Calu3 (cell line): ENCODE measurements around the gene TRERF1. TPM values are rescaled to one million over a fixed set of nuclear protein-coding genes. Genes with fewer than 3 reads are reported as not detected.

Experiments
- BruUV-seq: library from RNA; stranded (reverse); fragments of 400-500 nt; replicated peaks from 2 replicates; lab custom pipeline; 2021; lab: Mats Ljungman, UMichigan
- CTCF ChIA-PET: fragments of 300-600 bp; sonication (Branson Sonifier 250); formaldehyde crosslinking; loops from one replicate; lab custom pipeline; 2022; ENCODE audit warnings: antibody characterized with exemption; lab: Charles Lee
- DNase-seq: peaks from one replicate; pipeline ENCODE4 v3.0.0; 2022
- H3K27ac Mint-ChIP-seq: one replicate; pipeline ENCODE4 v1.8.0; 2022; ENCODE audit warnings: mixed read lengths; ENCODE audit not compliant: unreplicated experiment
- H3K27me3 Mint-ChIP-seq: one replicate; pipeline ENCODE4 v1.8.0; 2022; ENCODE audit warnings: mixed read lengths; ENCODE audit not compliant: unreplicated experiment
- H3K36me3 Mint-ChIP-seq: one replicate; pipeline ENCODE4 v1.8.0; 2022; ENCODE audit warnings: mild to moderate bottlenecking, moderate library complexity, mixed read lengths; ENCODE audit not compliant: insufficient read depth, unreplicated experiment
- H3K4me1 Mint-ChIP-seq: one replicate; pipeline ENCODE4 v1.8.0; 2022; ENCODE audit warnings: mild to moderate bottlenecking, low read depth, mixed read lengths; ENCODE audit not compliant: unreplicated experiment
- H3K4me3 Mint-ChIP-seq: one replicate; pipeline ENCODE4 v1.8.0; 2022; ENCODE audit warnings: mild to moderate bottlenecking, low read depth, moderate library complexity, mixed read lengths; ENCODE audit not compliant: unreplicated experiment
- H3K9me3 Mint-ChIP-seq: one replicate; pipeline ENCODE4 v1.8.0; 2022; ENCODE audit warnings: low read depth, mixed read lengths; ENCODE audit not compliant: unreplicated experiment
- intact Hi-C: fragments of 100-400 bp; cut with micrococcal nuclease; formaldehyde crosslinking; loops from one replicate; pipeline ENCODE4 v1.10.0; 2022; ENCODE audit not compliant: unreplicated experiment
- total RNA-seq: library from RNA; stranded (reverse); gene quantifications from 2 replicates; pipeline ENCODE4 v1.2.3, GENCODE V29; 2022
- TF ChIP-seq, protein P1 (sequence below): fragments of 200-600 bp; IDR thresholded peaks from one replicate; pipeline ENCODE4 v1.8.0; 2022; ENCODE audit warnings: antibody characterized with exemption; ENCODE audit not compliant: unreplicated experiment

Gene TRERF1
- total RNA-seq, 1 experiment from 2014 or later, result 1.4 TPM

DNA sequence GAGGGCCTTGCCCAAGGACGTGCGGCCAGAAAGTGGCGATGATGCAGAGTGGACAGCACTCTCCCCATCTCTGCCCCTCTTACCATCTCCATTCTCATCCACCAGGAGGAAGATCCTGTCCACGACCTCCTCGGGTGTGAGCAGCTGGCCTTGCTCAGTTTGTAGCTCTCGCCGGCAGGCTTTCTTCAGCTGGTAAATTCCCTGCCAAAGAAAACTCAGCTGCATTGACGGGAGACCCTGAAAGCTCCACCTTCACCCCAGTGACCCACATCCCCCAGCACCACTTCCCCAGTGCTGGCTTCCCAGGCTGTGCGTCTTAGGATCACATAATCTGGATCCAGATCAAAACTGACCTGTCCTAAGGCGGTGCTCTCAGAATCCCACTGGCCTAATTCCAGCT, 266.1 kb downstream of the TRERF1 start:
- CTCF ChIA-PET, result interaction anchor here (0.8 kb wide), 1 partner anchor 29 kb away, joined by 5 read pairs; no protein-coding TSS in a partner anchor
- no peak for DNase-seq
- TF ChIP-seq, protein P1, sequence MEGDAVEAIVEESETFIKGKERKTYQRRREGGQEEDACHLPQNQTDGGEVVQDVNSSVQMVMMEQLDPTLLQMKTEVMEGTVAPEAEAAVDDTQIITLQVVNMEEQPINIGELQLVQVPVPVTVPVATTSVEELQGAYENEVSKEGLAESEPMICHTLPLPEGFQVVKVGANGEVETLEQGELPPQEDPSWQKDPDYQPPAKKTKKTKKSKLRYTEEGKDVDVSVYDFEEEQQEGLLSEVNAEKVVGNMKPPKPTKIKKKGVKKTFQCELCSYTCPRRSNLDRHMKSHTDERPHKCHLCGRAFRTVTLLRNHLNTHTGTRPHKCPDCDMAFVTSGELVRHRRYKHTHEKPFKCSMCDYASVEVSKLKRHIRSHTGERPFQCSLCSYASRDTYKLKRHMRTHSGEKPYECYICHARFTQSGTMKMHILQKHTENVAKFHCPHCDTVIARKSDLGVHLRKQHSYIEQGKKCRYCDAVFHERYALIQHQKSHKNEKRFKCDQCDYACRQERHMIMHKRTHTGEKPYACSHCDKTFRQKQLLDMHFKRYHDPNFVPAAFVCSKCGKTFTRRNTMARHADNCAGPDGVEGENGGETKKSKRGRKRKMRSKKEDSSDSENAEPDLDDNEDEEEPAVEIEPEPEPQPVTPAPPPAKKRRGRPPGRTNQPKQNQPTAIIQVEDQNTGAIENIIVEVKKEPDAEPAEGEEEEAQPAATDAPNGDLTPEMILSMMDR, result no peak
- Mint-ChIP-seq H3K4me1 (peaks cover 2% of the 10 kb centered on the region), H3K36me3 (no peaks in the 10 kb centered on the region), H3K4me3 (no peak overlapping the region), H3K9me3 (no peaks in the 10 kb centered on the region), H3K27me3 (no peaks in the 10 kb centered on the region), H3K27ac (no peak overlapping the region)
- BruUV-seq, result no TSS peak
- intact Hi-C loops, result no loop called here

DNA sequence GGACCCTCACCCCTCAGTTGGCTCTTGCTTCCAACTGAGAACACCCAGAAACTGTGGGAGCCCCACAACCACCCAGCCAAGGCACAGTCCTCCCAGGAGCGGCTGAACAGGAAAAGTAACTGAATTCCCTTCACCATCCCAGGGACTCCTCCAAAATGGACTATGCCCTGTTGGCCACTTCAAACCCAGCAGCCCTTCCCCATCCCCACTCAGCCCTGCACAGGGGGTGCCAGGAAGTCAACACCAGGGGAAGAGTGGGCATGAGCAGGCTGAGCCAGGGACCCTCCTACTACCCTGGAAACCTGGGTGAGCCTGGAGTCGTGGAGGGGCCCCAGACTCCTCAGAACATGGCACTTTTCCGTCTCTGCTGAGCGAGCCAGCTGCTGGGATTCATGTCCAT, 267.3 kb downstream of the TRERF1 start:
- DNase-seq, result no peak
- no peaks in the 10 kb centered on the region for H3K9me3 Mint-ChIP-seq
- no peaks in the 10 kb centered on the region for H3K36me3 Mint-ChIP-seq
- intact Hi-C loops, result no loop called here
- CTCF ChIA-PET, result no interaction called here
- no TSS peak for BruUV-seq
- H3K27ac Mint-ChIP-seq, result no peak overlapping the region
- peaks cover 9% of the 10 kb centered on the region for H3K4me1 Mint-ChIP-seq
- H3K4me3 Mint-ChIP-seq, result no peak overlapping the region
- TF ChIP-seq, protein P1, result no peak
- no peaks in the 10 kb centered on the region for H3K27me3 Mint-ChIP-seq

DNA sequence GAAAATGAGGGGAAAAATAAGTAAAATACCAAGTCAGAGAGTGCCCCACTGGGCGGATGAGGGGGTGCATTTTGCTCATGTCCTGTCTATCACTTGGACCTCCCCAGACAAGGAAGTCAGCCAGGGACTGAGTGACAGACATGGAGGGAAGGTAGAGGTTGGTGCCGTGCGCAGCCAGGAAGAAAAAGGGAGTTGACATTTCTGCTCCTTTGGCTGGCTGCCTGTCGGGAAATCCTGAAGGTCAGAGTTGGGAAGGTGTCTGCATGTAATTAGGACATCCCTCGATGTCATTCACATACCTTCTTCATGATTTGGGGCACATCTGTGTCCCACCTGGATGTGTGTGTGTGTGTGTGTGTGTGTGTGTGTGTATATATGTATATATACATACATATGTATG, 269.6 kb downstream of the TRERF1 start:
- Mint-ChIP-seq H3K27ac (no peak overlapping the region), H3K9me3 (no peaks in the 10 kb centered on the region), H3K4me1 (peaks cover 9% of the 10 kb centered on the region), H3K27me3 (no peaks in the 10 kb centered on the region), H3K4me3 (no peak overlapping the region), H3K36me3 (no peaks in the 10 kb centered on the region)
- TF ChIP-seq, protein P1, result no peak
- DNase-seq, result no peak
- CTCF ChIA-PET, result no interaction called here
- intact Hi-C loops, result no loop called here
- BruUV-seq, result no TSS peak

DNA sequence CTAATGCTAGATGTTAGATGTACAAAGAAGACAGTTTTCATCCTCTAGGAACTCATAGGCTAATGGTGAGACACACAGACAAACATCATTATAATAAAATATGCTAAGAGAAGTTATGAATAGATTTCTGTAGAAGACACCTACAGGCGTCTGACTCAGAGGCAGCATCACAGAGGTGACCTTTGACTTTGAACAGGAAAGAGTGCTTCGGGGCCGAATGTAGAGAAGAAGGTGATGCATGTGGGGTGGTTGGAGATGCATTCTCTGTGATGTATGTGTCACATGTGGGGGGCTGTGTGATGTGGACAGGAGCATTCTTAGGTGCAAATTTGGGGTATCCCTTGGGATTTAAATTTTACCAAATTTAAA, 271.8 kb downstream of the TRERF1 start:
- Mint-ChIP-seq H3K9me3 (no peaks in the 10 kb centered on the region), H3K27me3 (no peaks in the 10 kb centered on the region), H3K27ac (no peak overlapping the region), H3K36me3 (no peaks in the 10 kb centered on the region), H3K4me1 (peaks cover 9% of the 10 kb centered on the region), H3K4me3 (no peak overlapping the region)
- CTCF ChIA-PET, result no interaction called here
- BruUV-seq, result no TSS peak
- TF ChIP-seq, protein P1, result no peak
- DNase-seq, result no peak
- intact Hi-C loops, result no loop called here
